ENCODE measurements around the gene TMPRSS15. TPM values are rescaled to one million over a fixed set of nuclear protein-coding genes. Genes with fewer than 3 reads are reported as not detected.

The TMPRSS15 gene
- total RNA-seq, 2 donors from 2014 or later = not detected

DNA sequence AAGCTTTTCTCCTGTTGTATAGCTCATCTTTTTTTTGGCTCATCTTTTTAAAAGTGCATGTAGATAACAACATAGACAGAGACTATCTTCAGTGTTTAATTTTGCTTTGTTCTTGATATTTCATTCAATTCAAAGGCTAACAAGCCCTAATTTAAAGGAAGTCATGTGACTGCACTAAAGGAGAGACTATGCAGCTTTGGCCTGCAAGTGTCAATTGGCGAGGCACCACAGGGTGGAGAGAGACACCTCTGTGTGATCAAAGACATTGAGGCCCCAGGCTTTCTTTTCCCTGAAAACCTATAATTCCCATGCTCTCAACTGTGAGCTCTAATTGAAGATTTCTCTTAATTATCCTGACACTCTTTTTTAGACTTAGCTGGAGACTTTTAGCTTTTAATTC lies 105.4 kb downstream of the TMPRSS15 start:
- Mint-ChIP-seq H3K27me3 (no peaks in the 10 kb centered on the region), H3K36me3 (ENCODE audit: low read depth) (no peaks in the 10 kb centered on the region), H3K4me3 (no peak overlapping the region), H3K4me1 (peaks cover 2% of the 10 kb centered on the region), H3K27ac (no peak overlapping the region)
- DNase-seq = no peak
- H3K9me3 ChIP-seq (ENCODE audit: control insufficient read depth, low read length, poor library complexity, severe bottlenecking) = no peaks in the 10 kb centered on the region
- ATAC-seq = no peak

- H3K27me3 Mint-ChIP-seq = no peaks in the 10 kb centered on the region
- ATAC-seq (no peak), DNase-seq (no peak)
- no peak overlapping the region for H3K27ac Mint-ChIP-seq
- H3K4me1 Mint-ChIP-seq = peaks cover 2% of the 10 kb centered on the region
- H3K9me3 ChIP-seq (ENCODE audit: control insufficient read depth, low read length, poor library complexity, severe bottlenecking) = no peaks in the 10 kb centered on the region
- H3K36me3 Mint-ChIP-seq (ENCODE audit: low read depth) = no peaks in the 10 kb centered on the region
- H3K4me3 Mint-ChIP-seq = no peak overlapping the region
Measured at GRCh38 chr21:18294100-18294499, 109.5 kb downstream of the TMPRSS15 start.

- H3K27me3 Mint-ChIP-seq = no peaks in the 10 kb centered on the region
- no peaks in the 10 kb centered on the region for H3K9me3 ChIP-seq (ENCODE audit: control insufficient read depth, low read length, poor library complexity, severe bottlenecking)
- no peak overlapping the region for H3K4me3 Mint-ChIP-seq
- no peak overlapping the region for H3K27ac Mint-ChIP-seq
- no peaks in the 10 kb centered on the region for H3K36me3 Mint-ChIP-seq (ENCODE audit: low read depth)
- H3K4me1 Mint-ChIP-seq = no peaks in the 10 kb centered on the region
- ATAC-seq (no peak), DNase-seq (no peak)
Measured at GRCh38 chr21:18289876-18290275, 113.7 kb downstream of the TMPRSS15 start.

DNA sequence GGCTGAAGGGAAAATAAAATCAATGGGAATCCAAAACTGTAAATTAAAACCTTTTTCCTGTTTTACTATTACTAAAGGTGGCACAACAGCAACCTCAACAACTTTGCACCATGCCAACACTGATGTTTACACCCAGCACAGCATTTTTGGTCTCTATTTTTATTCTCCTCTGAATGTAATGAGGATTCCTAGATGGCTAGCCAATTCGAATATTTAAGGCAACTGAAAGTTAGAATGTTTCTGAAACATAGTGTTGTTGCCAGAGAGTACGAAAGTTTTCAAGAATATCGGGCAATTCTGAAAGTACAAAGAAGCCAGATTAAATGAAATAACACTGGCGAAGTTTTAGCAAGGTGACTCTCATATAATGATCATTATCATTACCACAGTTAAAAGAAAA lies 118.2 kb downstream of the TMPRSS15 start:
- Mint-ChIP-seq H3K4me3 (no peak overlapping the region), H3K36me3 (ENCODE audit: low read depth) (no peaks in the 10 kb centered on the region), H3K4me1 (no peaks in the 10 kb centered on the region), H3K27me3 (no peaks in the 10 kb centered on the region), H3K27ac (no peak overlapping the region)
- ATAC-seq = no peak
- H3K9me3 ChIP-seq (ENCODE audit: control insufficient read depth, low read length, poor library complexity, severe bottlenecking) = no peaks in the 10 kb centered on the region
- no peak for DNase-seq

- Mint-ChIP-seq H3K27me3 (peaks cover 6% of the 10 kb centered on the region), H3K4me1 (no peaks in the 10 kb centered on the region), H3K27ac (no peak overlapping the region), H3K36me3 (ENCODE audit: low read depth) (no peaks in the 10 kb centered on the region), H3K4me3 (no peak overlapping the region)
- ATAC-seq (no peak), DNase-seq (no peak)
- H3K9me3 ChIP-seq (ENCODE audit: control insufficient read depth, low read length, poor library complexity, severe bottlenecking) = no peaks in the 10 kb centered on the region
Measured at GRCh38 chr21:18275781-18276180, 127.8 kb downstream of the TMPRSS15 start.

DNA sequence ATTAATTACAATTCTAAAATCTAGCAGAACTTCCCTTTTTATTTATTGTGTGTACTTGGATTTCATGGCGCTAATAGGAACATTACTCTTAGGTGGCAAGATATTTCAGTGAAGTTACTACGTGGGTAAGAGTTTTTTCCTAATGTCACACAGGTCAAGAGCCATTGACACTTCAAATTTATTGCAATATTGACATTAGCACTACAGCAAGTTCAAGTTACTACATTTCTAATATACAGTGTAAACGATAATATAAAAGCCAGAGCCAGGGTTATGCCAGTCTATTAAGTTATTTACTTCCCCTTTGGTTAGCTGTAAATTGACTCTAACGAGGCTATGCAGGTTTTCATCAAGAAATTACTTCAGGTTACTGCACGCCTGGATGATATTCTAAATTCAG lies 129.2 kb downstream of the TMPRSS15 start:
- H3K36me3 Mint-ChIP-seq (ENCODE audit: low read depth) = no peaks in the 10 kb centered on the region
- ATAC-seq = no peak
- DNase-seq = no peak
- peaks cover 6% of the 10 kb centered on the region for H3K27me3 Mint-ChIP-seq
- H3K9me3 ChIP-seq (ENCODE audit: control insufficient read depth, low read length, poor library complexity, severe bottlenecking) = no peaks in the 10 kb centered on the region
- no peak overlapping the region for H3K4me3 Mint-ChIP-seq
- H3K27ac Mint-ChIP-seq = no peak overlapping the region
- no peaks in the 10 kb centered on the region for H3K4me1 Mint-ChIP-seq

GRCh38 chr21:18273400-18273799 lies 130.2 kb downstream of the TMPRSS15 start:
- Mint-ChIP-seq H3K4me1 (no peaks in the 10 kb centered on the region), H3K27me3 (peaks cover 6% of the 10 kb centered on the region), H3K27ac (no peak overlapping the region), H3K4me3 (no peak overlapping the region), H3K36me3 (ENCODE audit: low read depth) (no peaks in the 10 kb centered on the region)
- DNase-seq = no peak
- no peak for ATAC-seq
- H3K9me3 ChIP-seq (ENCODE audit: control insufficient read depth, low read length, poor library complexity, severe bottlenecking) = no peaks in the 10 kb centered on the region

DNA sequence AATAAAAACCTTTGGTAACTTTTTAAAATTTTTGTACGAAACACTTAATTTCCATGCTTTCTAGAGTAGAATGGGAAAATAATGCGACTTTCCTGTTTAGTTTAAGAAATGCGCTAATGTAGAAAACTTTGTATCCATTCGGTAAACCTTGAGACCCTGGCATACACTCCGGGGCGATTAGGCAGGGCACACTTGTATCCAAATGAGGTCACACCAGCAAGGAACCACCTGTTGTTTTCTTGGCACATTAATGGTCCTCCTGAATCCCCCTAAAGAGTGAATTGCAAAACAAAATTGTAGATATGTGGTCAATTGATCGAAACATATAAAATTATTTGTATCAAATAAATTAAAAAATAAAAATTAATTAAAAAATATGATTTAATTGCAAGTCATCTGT lies 133.7 kb downstream of the TMPRSS15 start:
- Mint-ChIP-seq H3K4me1 (no peaks in the 10 kb centered on the region), H3K27me3 (no peaks in the 10 kb centered on the region)

GRCh38 chr21:18268906-18269305 lies 134.7 kb downstream of the TMPRSS15 start:
- no peak for ATAC-seq
- Mint-ChIP-seq H3K27ac (no peak overlapping the region), H3K27me3 (no peaks in the 10 kb centered on the region), H3K4me1 (no peaks in the 10 kb centered on the region), H3K4me3 (no peak overlapping the region), H3K36me3 (ENCODE audit: low read depth) (no peaks in the 10 kb centered on the region)
- no peak for DNase-seq
- no peaks in the 10 kb centered on the region for H3K9me3 ChIP-seq (ENCODE audit: control insufficient read depth, low read length, poor library complexity, severe bottlenecking)

More for the DNA sequence above, 133.7 kb downstream of the TMPRSS15 start:
- Mint-ChIP-seq H3K27ac (no peak overlapping the region), H3K36me3 (ENCODE audit: low read depth) (no peaks in the 10 kb centered on the region), H3K4me3 (no peak overlapping the region)
- DNase-seq (no peak), ATAC-seq (no peak)
- no peaks in the 10 kb centered on the region for H3K9me3 ChIP-seq (ENCODE audit: control insufficient read depth, low read length, poor library complexity, severe bottlenecking)

GRCh38 chr21:18267496-18267895 lies 136.1 kb downstream of the TMPRSS15 start:
- Mint-ChIP-seq H3K4me3 (no peak overlapping the region), H3K36me3 (ENCODE audit: low read depth) (no peaks in the 10 kb centered on the region), H3K27me3 (no peaks in the 10 kb centered on the region), H3K27ac (no peak overlapping the region), H3K4me1 (no peaks in the 10 kb centered on the region)
- no peak for ATAC-seq
- H3K9me3 ChIP-seq (ENCODE audit: control insufficient read depth, low read length, poor library complexity, severe bottlenecking) = no peaks in the 10 kb centered on the region
- DNase-seq = no peak

- H3K4me1 Mint-ChIP-seq = no peaks in the 10 kb centered on the region
- H3K4me3 Mint-ChIP-seq = no peak overlapping the region
- ATAC-seq (no peak), DNase-seq (no peak)
- no peaks in the 10 kb centered on the region for H3K36me3 Mint-ChIP-seq (ENCODE audit: low read depth)
- no peaks in the 10 kb centered on the region for H3K9me3 ChIP-seq (ENCODE audit: control insufficient read depth, low read length, poor library complexity, severe bottlenecking)
- H3K27ac Mint-ChIP-seq = no peak overlapping the region
- no peaks in the 10 kb centered on the region for H3K27me3 Mint-ChIP-seq
Measured at GRCh38 chr21:18265944-18266343, 137.6 kb downstream of the TMPRSS15 start.

DNA sequence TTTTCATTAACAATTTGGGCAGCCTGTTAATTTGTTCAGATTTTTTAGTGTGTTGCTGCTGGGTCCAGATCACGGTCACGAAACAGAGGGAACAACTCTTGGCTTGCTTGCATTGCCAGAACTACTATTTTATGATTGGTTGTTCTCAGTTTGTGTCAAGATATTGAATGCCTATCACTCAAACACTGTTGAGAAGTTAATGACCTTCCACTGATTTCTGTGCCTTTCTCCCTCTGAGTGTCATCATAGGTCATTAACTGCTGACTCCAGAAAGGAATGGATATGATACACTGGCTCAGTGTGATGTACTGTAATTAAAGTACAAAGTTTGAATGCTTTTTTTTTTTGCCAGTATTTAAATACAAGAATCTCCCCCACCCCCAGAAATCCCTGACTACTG lies 149.8 kb downstream of the TMPRSS15 start:
- Mint-ChIP-seq H3K27me3 (no peaks in the 10 kb centered on the region), H3K4me3 (no peak overlapping the region), H3K4me1 (no peaks in the 10 kb centered on the region), H3K36me3 (ENCODE audit: low read depth) (no peaks in the 10 kb centered on the region), H3K27ac (no peak overlapping the region)
- DNase-seq (no peak), ATAC-seq (no peak)
- H3K9me3 ChIP-seq (ENCODE audit: control insufficient read depth, low read length, poor library complexity, severe bottlenecking) = no peaks in the 10 kb centered on the region

- Mint-ChIP-seq H3K27ac (no peak overlapping the region), H3K36me3 (ENCODE audit: low read depth) (no peaks in the 10 kb centered on the region), H3K4me1 (no peaks in the 10 kb centered on the region), H3K27me3 (no peaks in the 10 kb centered on the region), H3K4me3 (no peak overlapping the region)
- no peak for DNase-seq
- ATAC-seq = no peak
- no peaks in the 10 kb centered on the region for H3K9me3 ChIP-seq (ENCODE audit: control insufficient read depth, low read length, poor library complexity, severe bottlenecking)
Measured at GRCh38 chr21:18253221-18253620, 150.4 kb downstream of the TMPRSS15 start.

- ATAC-seq (no peak), DNase-seq (no peak)
- H3K27ac Mint-ChIP-seq = no peak overlapping the region
- H3K4me1 Mint-ChIP-seq = no peaks in the 10 kb centered on the region
- H3K9me3 ChIP-seq (ENCODE audit: control insufficient read depth, low read length, poor library complexity, severe bottlenecking) = no peaks in the 10 kb centered on the region
- no peaks in the 10 kb centered on the region for H3K27me3 Mint-ChIP-seq
- no peak overlapping the region for H3K4me3 Mint-ChIP-seq
- no peaks in the 10 kb centered on the region for H3K36me3 Mint-ChIP-seq (ENCODE audit: low read depth)
Measured at GRCh38 chr21:18252680-18253079, 150.9 kb downstream of the TMPRSS15 start.

DNA sequence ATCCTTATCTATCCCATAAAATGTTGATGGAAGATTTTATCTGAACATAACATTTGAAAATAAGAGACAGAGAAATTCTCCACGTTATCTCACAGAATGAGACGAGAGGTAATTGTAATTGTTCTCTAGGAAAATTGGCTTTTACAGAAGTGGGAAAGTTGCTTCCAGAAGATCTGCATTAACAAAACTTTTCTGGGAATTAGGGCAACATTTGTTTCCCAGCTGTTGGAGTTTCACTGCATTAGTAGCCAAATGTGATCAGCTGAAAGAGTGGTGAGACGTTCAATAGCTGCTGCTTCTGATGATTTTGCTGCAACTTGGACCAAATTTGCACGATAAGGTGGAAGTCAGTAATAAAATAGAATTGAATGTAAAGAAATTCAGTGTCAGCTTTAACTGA lies 151.3 kb downstream of the TMPRSS15 start:
- H3K27ac Mint-ChIP-seq = no peak overlapping the region
- ATAC-seq = no peak
- no peak for DNase-seq
- H3K9me3 ChIP-seq (ENCODE audit: control insufficient read depth, low read length, poor library complexity, severe bottlenecking) = no peaks in the 10 kb centered on the region
- no peaks in the 10 kb centered on the region for H3K4me1 Mint-ChIP-seq
- H3K27me3 Mint-ChIP-seq = no peaks in the 10 kb centered on the region
- no peak overlapping the region for H3K4me3 Mint-ChIP-seq
- no peaks in the 10 kb centered on the region for H3K36me3 Mint-ChIP-seq (ENCODE audit: low read depth)
